GM18520 (cell line): ENCODE measurements around the gene MEAK7.
"Not testable (repeated sequence)": the region's sequence is repeated elsewhere in the genome, so short reads cannot be mapped to it uniquely, and the experiment has no call there.

Source experiments
- ATAC-seq: cut with Tn5 transposase; IDR thresholded peaks from one replicate; pipeline ENCODE4 v1.9.1; 2021; ENCODE audit not compliant: unreplicated experiment

The MEAK7 gene

GRCh38 chr16:84532855-84533486 lies 28.5 kb upstream of the MEAK7 start:
- no peak for ATAC-seq

- ATAC-seq = no peak
Observed at GRCh38 chr16:84532291-84532724, 27.8 kb upstream of the MEAK7 start.

GRCh38 chr16:84531671-84532111 lies 27.2 kb upstream of the MEAK7 start:
- no peak for ATAC-seq

GRCh38 chr16:84530590-84530989 lies 26.1 kb upstream of the MEAK7 start:
- ATAC-seq = no peak

- no peak for ATAC-seq
Observed at GRCh38 chr16:84529607-84530006, 25.1 kb upstream of the MEAK7 start.

GRCh38 chr16:84528322-84528721 lies 23.9 kb upstream of the MEAK7 start:
- ATAC-seq = no peak

GRCh38 chr16:84527532-84528269 lies 23.2 kb upstream of the MEAK7 start:
- no peak for ATAC-seq

- ATAC-seq = no peak
Observed at GRCh38 chr16:84526794-84527531, 22.5 kb upstream of the MEAK7 start.

- ATAC-seq = not testable (repeated sequence)
Observed at GRCh38 chr16:84524941-84525581, 20.6 kb upstream of the MEAK7 start.

- no peak for ATAC-seq
Observed at GRCh38 chr16:84524346-84524920, 20.0 kb upstream of the MEAK7 start.

- no peak for ATAC-seq
Observed at GRCh38 chr16:84521497-84521770, 17.0 kb upstream of the MEAK7 start.

- no peak for ATAC-seq
Observed at GRCh38 chr16:84520725-84521496, 16.5 kb upstream of the MEAK7 start.

GRCh38 chr16:84519855-84520254 lies 15.4 kb upstream of the MEAK7 start:
- ATAC-seq = no peak

GRCh38 chr16:84518804-84519341 lies 14.4 kb upstream of the MEAK7 start:
- no peak for ATAC-seq

GRCh38 chr16:84518220-84518619 lies 13.8 kb upstream of the MEAK7 start:
- not testable (repeated sequence) for ATAC-seq

GRCh38 chr16:84517366-84517765 lies 12.9 kb upstream of the MEAK7 start:
- ATAC-seq = no peak

- ATAC-seq = peak; percentile 88
Observed at GRCh38 chr16:84514874-84515835, 10.7 kb upstream of the MEAK7 start.

- no peak for ATAC-seq
Observed at GRCh38 chr16:84514295-84514873, 9.9 kb upstream of the MEAK7 start.

GRCh38 chr16:84513666-84514065 lies 9.2 kb upstream of the MEAK7 start:
- ATAC-seq = no peak
